Measurements from ENCODE around the gene NDE1. TPM values are rescaled to one million over a fixed set of nuclear protein-coding genes. Genes with fewer than 3 reads are reported as not detected.
"Not testable (repeated sequence)": the region's sequence is repeated elsewhere in the genome, so short reads cannot be mapped to it uniquely, and the experiment has no call there.

NDE1 gene
- total and polyA plus RNA-seq, 2 donors (not counting 1 experiment from before 2014, with no cell fraction given): 33.5 to 149 TPM

GRCh38 chr16:15653227-15653626 lies 3.2 kb downstream of the NDE1 start:
- DNase-seq (no peak), ATAC-seq (ENCODE audit: low read depth) (no peak)
- POLR2A ChIA-PET: interaction anchor here (0.6 kb wide), 1 partner anchor 164 kb away, joined by 3 read pairs; no protein-coding TSS in a partner anchor
- H3K27ac Mint-ChIP-seq: peak overlapping the region; percentile 61
- Histone ChIP-seq H2AFZ (ENCODE audit: insufficient read depth, low read depth, low read length, poor library complexity, severe bottlenecking) (no peak overlapping the region), H4K20me1 (ENCODE audit: control insufficient read depth, insufficient read depth, low read length, poor library complexity, severe bottlenecking) (peaks cover 45% of the 10 kb centered on the region), H3K4me3 (ENCODE audit: control extremely low read depth in 1 of 5, extremely low read depth in 1 of 5, insufficient read depth in 1 of 5, low read depth in 2 of 5, low read length in 4 of 5) (no peak overlapping the region), H3K4me1 (ENCODE audit: control insufficient read depth in 2 of 2, insufficient read depth in 2 of 2, low read length in 2 of 2) (peaks cover 21 to 40% of the 10 kb centered on the region in 2 donors), H3K36me3 (replicated peaks in 1 of 2; ENCODE audit: control extremely low read depth in 1 of 2, control insufficient read depth in 1 of 2, extremely low read depth in 1 of 2, insufficient read depth in 2 of 2, low read length in 1 of 2) (peaks cover 3 to 16% of the 10 kb centered on the region in 2 experiments), H3K27me3 (replicated peaks in 1 of 4; ENCODE audit: control extremely low read depth in 1 of 4, control insufficient read depth in 3 of 4, insufficient read depth in 4 of 4, low read length in 3 of 4) (no peaks in the 10 kb centered on the region), H3K79me2 (ENCODE audit: control insufficient read depth, insufficient read depth, low read length) (peaks cover 90% of the 10 kb centered on the region), H3K4me2 (replicated peaks; ENCODE audit: low read depth, low read length, poor library complexity, severe bottlenecking) (peak overlapping the region; percentile 22), H3K9me3 (ENCODE audit: control extremely low read depth in 1 of 3, control insufficient read depth in 2 of 3, insufficient read depth in 1 of 3, low read length in 2 of 3) (no peaks in the 10 kb centered on the region), H3K9ac (ENCODE audit: low read length) (no peak overlapping the region), H3K27ac (ENCODE audit: low read length in 2 of 2) (peak overlapping the region in 1 of 2 donors; percentile 29)
- no peaks in the 10 kb centered on the region for H3K27me3 Mint-ChIP-seq
- TF ChIP-seq, protein P1, sequence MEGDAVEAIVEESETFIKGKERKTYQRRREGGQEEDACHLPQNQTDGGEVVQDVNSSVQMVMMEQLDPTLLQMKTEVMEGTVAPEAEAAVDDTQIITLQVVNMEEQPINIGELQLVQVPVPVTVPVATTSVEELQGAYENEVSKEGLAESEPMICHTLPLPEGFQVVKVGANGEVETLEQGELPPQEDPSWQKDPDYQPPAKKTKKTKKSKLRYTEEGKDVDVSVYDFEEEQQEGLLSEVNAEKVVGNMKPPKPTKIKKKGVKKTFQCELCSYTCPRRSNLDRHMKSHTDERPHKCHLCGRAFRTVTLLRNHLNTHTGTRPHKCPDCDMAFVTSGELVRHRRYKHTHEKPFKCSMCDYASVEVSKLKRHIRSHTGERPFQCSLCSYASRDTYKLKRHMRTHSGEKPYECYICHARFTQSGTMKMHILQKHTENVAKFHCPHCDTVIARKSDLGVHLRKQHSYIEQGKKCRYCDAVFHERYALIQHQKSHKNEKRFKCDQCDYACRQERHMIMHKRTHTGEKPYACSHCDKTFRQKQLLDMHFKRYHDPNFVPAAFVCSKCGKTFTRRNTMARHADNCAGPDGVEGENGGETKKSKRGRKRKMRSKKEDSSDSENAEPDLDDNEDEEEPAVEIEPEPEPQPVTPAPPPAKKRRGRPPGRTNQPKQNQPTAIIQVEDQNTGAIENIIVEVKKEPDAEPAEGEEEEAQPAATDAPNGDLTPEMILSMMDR (IDR thresholded peaks at IDR 0.05): no peak
- TF ChIP-seq EZH2 (IDR thresholded peaks at IDR 0.05; ENCODE audit: borderline replicate concordance, insufficient read depth, low read depth, low read length, poor library complexity, severe bottlenecking): no peak
- intact Hi-C loops (cut with micrococcal nuclease): no loop called here
- H3K4me1 Mint-ChIP-seq: peaks cover 52% of the 10 kb centered on the region
- CTCF ChIA-PET: interaction anchor here (0.6 to 1.3 kb wide), 2 partner anchors 14 to 62 kb away, joined by 3 read pairs; no protein-coding TSS in a partner anchor
- WGBS (ENCODE audit: insufficient coverage): 84% methylated on average over 3 of the region's 4 CpGs
- H3K4me3 Mint-ChIP-seq: peak overlapping the region; percentile 46
- no peaks in the 10 kb centered on the region for H3K9me3 Mint-ChIP-seq (ENCODE audit: insufficient read depth)

DNA sequence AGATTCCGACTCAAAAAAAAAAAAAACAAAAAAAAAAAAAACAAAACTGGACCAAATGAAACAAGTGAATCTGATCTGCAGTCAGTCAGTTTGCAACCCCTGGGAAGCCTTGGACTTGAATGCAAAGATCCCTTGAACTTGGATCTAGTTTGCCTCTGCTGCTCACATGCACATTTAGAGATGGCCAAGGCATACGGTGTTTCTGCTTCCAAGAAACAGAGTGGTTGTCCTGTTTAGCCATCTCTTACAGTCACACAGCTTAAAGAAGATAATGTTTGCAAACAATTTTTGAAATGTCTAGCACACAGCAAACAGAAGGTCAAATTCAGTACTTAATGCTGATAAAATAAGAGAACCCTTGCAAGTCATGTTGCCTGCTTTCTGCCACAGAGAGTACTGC lies 4.5 kb downstream of the NDE1 start:
- TF ChIP-seq, protein P1 (IDR thresholded peaks at IDR 0.05): no peak
- TF ChIP-seq EZH2 (IDR thresholded peaks at IDR 0.05; ENCODE audit: borderline replicate concordance, insufficient read depth, low read depth, low read length, poor library complexity, severe bottlenecking): no peak
- no peak overlapping the region for H3K4me2 ChIP-seq (replicated peaks; ENCODE audit: low read depth, low read length, poor library complexity, severe bottlenecking)
- peaks cover 47% of the 10 kb centered on the region for H4K20me1 ChIP-seq (ENCODE audit: control insufficient read depth, insufficient read depth, low read length, poor library complexity, severe bottlenecking)
- no peak for ATAC-seq (ENCODE audit: low read depth)
- Mint-ChIP-seq H3K9me3 (ENCODE audit: insufficient read depth) (no peaks in the 10 kb centered on the region), H3K4me1 (peaks cover 60% of the 10 kb centered on the region), H3K27me3 (no peaks in the 10 kb centered on the region), H3K4me3 (no peak overlapping the region), H3K27ac (no peak overlapping the region)
- no peaks in the 10 kb centered on the region for H3K9me3 ChIP-seq (ENCODE audit: control extremely low read depth in 1 of 3, control insufficient read depth in 2 of 3, insufficient read depth in 1 of 3, low read length in 2 of 3)
- H2AFZ ChIP-seq (ENCODE audit: insufficient read depth, low read depth, low read length, poor library complexity, severe bottlenecking): no peak overlapping the region
- peaks cover 91% of the 10 kb centered on the region for H3K79me2 ChIP-seq (ENCODE audit: control insufficient read depth, insufficient read depth, low read length)
- no peak overlapping the region for H3K9ac ChIP-seq (ENCODE audit: low read length)
- no peak overlapping the region for H3K27ac ChIP-seq (ENCODE audit: low read length in 2 of 2)
- peaks cover 29 to 48% of the 10 kb centered on the region in 2 donors for H3K4me1 ChIP-seq (ENCODE audit: control insufficient read depth in 2 of 2, insufficient read depth in 2 of 2, low read length in 2 of 2)
- H3K4me3 ChIP-seq (ENCODE audit: control extremely low read depth in 1 of 5, extremely low read depth in 1 of 5, insufficient read depth in 1 of 5, low read depth in 2 of 5, low read length in 4 of 5): no peak overlapping the region
- CTCF ChIA-PET: no interaction called here
- intact Hi-C loops (cut with micrococcal nuclease): no loop called here
- no peaks in the 10 kb centered on the region for H3K27me3 ChIP-seq (replicated peaks in 1 of 4; ENCODE audit: control extremely low read depth in 1 of 4, control insufficient read depth in 3 of 4, insufficient read depth in 4 of 4, low read length in 3 of 4)
- peaks cover 3 to 16% of the 10 kb centered on the region in 2 experiments for H3K36me3 ChIP-seq (replicated peaks in 1 of 2; ENCODE audit: control extremely low read depth in 1 of 2, control insufficient read depth in 1 of 2, extremely low read depth in 1 of 2, insufficient read depth in 2 of 2, low read length in 1 of 2)
- no CpG with 5 or more reads among the region's 2 CpGs for WGBS (ENCODE audit: insufficient coverage)
- no peak for DNase-seq
- POLR2A ChIA-PET: no interaction called here

- H3K27me3 ChIP-seq (replicated peaks in 1 of 4; ENCODE audit: control extremely low read depth in 1 of 4, control insufficient read depth in 3 of 4, insufficient read depth in 4 of 4, low read length in 3 of 4); CTCF ChIA-PET; H3K27ac ChIP-seq (ENCODE audit: low read length in 2 of 2); DNase-seq; H3K9ac ChIP-seq (ENCODE audit: low read length); H3K9me3 ChIP-seq (ENCODE audit: control extremely low read depth in 1 of 3, control insufficient read depth in 2 of 3, insufficient read depth in 1 of 3, low read length in 2 of 3); H3K27me3 Mint-ChIP-seq; intact Hi-C loops (cut with micrococcal nuclease); ATAC-seq (ENCODE audit: low read depth); H2AFZ ChIP-seq (ENCODE audit: insufficient read depth, low read depth, low read length, poor library complexity, severe bottlenecking); H3K4me3 Mint-ChIP-seq; H3K27ac Mint-ChIP-seq; H3K4me3 ChIP-seq (ENCODE audit: control extremely low read depth in 1 of 5, extremely low read depth in 1 of 5, insufficient read depth in 1 of 5, low read depth in 2 of 5, low read length in 4 of 5); POLR2A ChIA-PET; H3K9me3 Mint-ChIP-seq (ENCODE audit: insufficient read depth); H3K4me2 ChIP-seq (replicated peaks; ENCODE audit: low read depth, low read length, poor library complexity, severe bottlenecking): not testable (repeated sequence)
- Histone ChIP-seq H3K4me1 (ENCODE audit: control insufficient read depth in 2 of 2, insufficient read depth in 2 of 2, low read length in 2 of 2) (peaks cover 37 to 56% of the 10 kb centered on the region in 2 donors), H4K20me1 (ENCODE audit: control insufficient read depth, insufficient read depth, low read length, poor library complexity, severe bottlenecking) (peaks cover 56% of the 10 kb centered on the region), H3K36me3 (replicated peaks in 1 of 2; ENCODE audit: control extremely low read depth in 1 of 2, control insufficient read depth in 1 of 2, extremely low read depth in 1 of 2, insufficient read depth in 2 of 2, low read length in 1 of 2) (peaks cover 3 to 16% of the 10 kb centered on the region in 2 experiments), H3K79me2 (ENCODE audit: control insufficient read depth, insufficient read depth, low read length) (peaks cover 91% of the 10 kb centered on the region)
- no CpG with 5 or more reads among the region's 6 CpGs for WGBS (ENCODE audit: insufficient coverage)
- H3K4me1 Mint-ChIP-seq: peaks cover 67% of the 10 kb centered on the region
These were observed 5.5 kb downstream of the NDE1 start for GRCh38 chr16:15655561-15655960.
